ENCODE data around the gene SLC23A2. TPM values are rescaled to one million over a fixed set of nuclear protein-coding genes. Genes with fewer than 3 reads are reported as not detected.

SLC23A2 gene
- total RNA-seq, 1 experiment from 2014 or later: 24.0 TPM

- Mint-ChIP-seq H3K36me3 (ENCODE audit: insufficient read depth, unreplicated experiment) (peaks cover 23% of the 10 kb centered on the region), H3K27ac (ENCODE audit: low read depth, unreplicated experiment) (no peak overlapping the region), H3K27me3 (ENCODE audit: insufficient read depth, unreplicated experiment) (no peaks in the 10 kb centered on the region), H3K9me3 (ENCODE audit: unreplicated experiment) (no peaks in the 10 kb centered on the region), H3K4me1 (ENCODE audit: insufficient read depth, unreplicated experiment) (no peaks in the 10 kb centered on the region), H3K4me3 (ENCODE audit: unreplicated experiment) (no peak overlapping the region)
- DNase-seq (ENCODE audit: unreplicated experiment): no peak
- POLR2A ChIA-PET: interaction anchor here (1.3 kb wide), 1 partner anchor 13 kb away, joined by 3 read pairs; no protein-coding TSS in a partner anchor
- BruUV-seq (replicated peaks): no TSS peak
- TF ChIP-seq CTCF (IDR thresholded peaks at IDR 0.05; ENCODE audit: unreplicated experiment): no peak
- intact Hi-C loops (cut with micrococcal nuclease): no loop called here
- CTCF ChIA-PET: interaction anchor here (1.1 to 1.5 kb wide), 2 partner anchors 9 to 11 kb away, joined by 4 read pairs; no protein-coding TSS in a partner anchor
Observed at GRCh38 chr20:4891190-4891763, 110.0 kb downstream of the SLC23A2 start.

- Mint-ChIP-seq H3K36me3 (ENCODE audit: insufficient read depth, unreplicated experiment) (peaks cover 24% of the 10 kb centered on the region), H3K4me3 (ENCODE audit: unreplicated experiment) (no peak overlapping the region), H3K4me1 (ENCODE audit: insufficient read depth, unreplicated experiment) (no peaks in the 10 kb centered on the region), H3K9me3 (ENCODE audit: unreplicated experiment) (no peaks in the 10 kb centered on the region), H3K27ac (ENCODE audit: low read depth, unreplicated experiment) (no peak overlapping the region), H3K27me3 (ENCODE audit: insufficient read depth, unreplicated experiment) (no peaks in the 10 kb centered on the region)
- no peak for TF ChIP-seq CTCF (IDR thresholded peaks at IDR 0.05; ENCODE audit: unreplicated experiment)
- BruUV-seq (replicated peaks): no TSS peak
- POLR2A ChIA-PET: no interaction called here
- CTCF ChIA-PET: interaction anchor here (1.0 to 1.2 kb wide), 2 partner anchors 8 to 68 kb away, joined by 3 read pairs; no protein-coding TSS in a partner anchor
- no peak for DNase-seq (ENCODE audit: unreplicated experiment)
- intact Hi-C loops (cut with micrococcal nuclease): no loop called here
Observed at GRCh38 chr20:4889446-4889845, 111.9 kb downstream of the SLC23A2 start.

- CTCF ChIA-PET: interaction anchor here (0.9 kb wide), 1 partner anchor 69 kb away, joined by 3 read pairs; no protein-coding TSS in a partner anchor
- DNase-seq (ENCODE audit: unreplicated experiment): no peak
- Mint-ChIP-seq H3K4me1 (ENCODE audit: insufficient read depth, unreplicated experiment) (no peaks in the 10 kb centered on the region), H3K9me3 (ENCODE audit: unreplicated experiment) (no peaks in the 10 kb centered on the region), H3K27me3 (ENCODE audit: insufficient read depth, unreplicated experiment) (no peaks in the 10 kb centered on the region), H3K36me3 (ENCODE audit: insufficient read depth, unreplicated experiment) (peaks cover 30% of the 10 kb centered on the region), H3K4me3 (ENCODE audit: unreplicated experiment) (no peak overlapping the region), H3K27ac (ENCODE audit: low read depth, unreplicated experiment) (no peak overlapping the region)
- TF ChIP-seq CTCF (IDR thresholded peaks at IDR 0.05; ENCODE audit: unreplicated experiment): no peak
- no TSS peak for BruUV-seq (replicated peaks)
- POLR2A ChIA-PET: no interaction called here
- intact Hi-C loops (cut with micrococcal nuclease): no loop called here
Observed at GRCh38 chr20:4887586-4887985, 113.7 kb downstream of the SLC23A2 start.

- H3K27ac Mint-ChIP-seq (ENCODE audit: low read depth, unreplicated experiment): no peak overlapping the region
- no TSS peak for BruUV-seq (replicated peaks)
- POLR2A ChIA-PET: interaction anchor here (0.6 to 1.4 kb wide), 4 partner anchors 10 to 24 kb away, joined by 3 to 4 read pairs (median 3); no protein-coding TSS in a partner anchor
- H3K4me1 Mint-ChIP-seq (ENCODE audit: insufficient read depth, unreplicated experiment): no peaks in the 10 kb centered on the region
- CTCF ChIA-PET: interaction anchor here (0.7 to 1.0 kb wide), 2 partner anchors 10 to 214 kb away, joined by 3 read pairs; no protein-coding TSS in a partner anchor
- intact Hi-C loops (cut with micrococcal nuclease): no loop called here
- no peak for TF ChIP-seq CTCF (IDR thresholded peaks at IDR 0.05; ENCODE audit: unreplicated experiment)
- peaks cover 30% of the 10 kb centered on the region for H3K36me3 Mint-ChIP-seq (ENCODE audit: insufficient read depth, unreplicated experiment)
- DNase-seq (ENCODE audit: unreplicated experiment): no peak
- no peaks in the 10 kb centered on the region for H3K27me3 Mint-ChIP-seq (ENCODE audit: insufficient read depth, unreplicated experiment)
- no peaks in the 10 kb centered on the region for H3K9me3 Mint-ChIP-seq (ENCODE audit: unreplicated experiment)
- no peak overlapping the region for H3K4me3 Mint-ChIP-seq (ENCODE audit: unreplicated experiment)
Observed at GRCh38 chr20:4886771-4887527, 114.4 kb downstream of the SLC23A2 start.

Data from MCF 10A (cell line).